ENCODE measurements around the gene LRRC18.
A peak's percentile ranks its signal among the peaks of the same experiment; 100 is the strongest.

The LRRC18 gene

DNA sequence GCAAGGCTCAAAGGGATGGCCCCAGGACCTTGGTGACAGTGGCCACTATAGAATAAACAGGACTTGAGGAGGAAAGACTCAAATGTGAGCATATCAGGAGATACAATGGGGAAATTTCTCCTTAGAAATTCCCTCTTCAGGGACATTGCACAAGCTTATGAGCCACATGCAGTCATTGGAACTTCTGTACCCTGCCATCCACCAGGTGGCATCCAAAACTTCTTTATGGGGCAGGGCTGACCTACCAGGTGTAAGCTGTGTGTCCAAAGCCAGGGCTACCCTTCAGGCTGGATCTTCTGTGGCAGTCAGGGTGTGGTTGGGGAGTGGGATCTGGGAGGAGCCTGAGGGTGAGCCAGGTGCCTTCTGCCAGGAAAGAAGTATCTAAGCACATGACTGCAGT is 36.6 kb upstream of the LRRC18 start:
- no peak overlapping the region for H3K4me3 ChIP-seq (replicated peaks; ENCODE audit: low read depth, low read length)
- DNase-seq (ENCODE audit: low read depth): peak; percentile 1
- TF ChIP-seq, protein P1, sequence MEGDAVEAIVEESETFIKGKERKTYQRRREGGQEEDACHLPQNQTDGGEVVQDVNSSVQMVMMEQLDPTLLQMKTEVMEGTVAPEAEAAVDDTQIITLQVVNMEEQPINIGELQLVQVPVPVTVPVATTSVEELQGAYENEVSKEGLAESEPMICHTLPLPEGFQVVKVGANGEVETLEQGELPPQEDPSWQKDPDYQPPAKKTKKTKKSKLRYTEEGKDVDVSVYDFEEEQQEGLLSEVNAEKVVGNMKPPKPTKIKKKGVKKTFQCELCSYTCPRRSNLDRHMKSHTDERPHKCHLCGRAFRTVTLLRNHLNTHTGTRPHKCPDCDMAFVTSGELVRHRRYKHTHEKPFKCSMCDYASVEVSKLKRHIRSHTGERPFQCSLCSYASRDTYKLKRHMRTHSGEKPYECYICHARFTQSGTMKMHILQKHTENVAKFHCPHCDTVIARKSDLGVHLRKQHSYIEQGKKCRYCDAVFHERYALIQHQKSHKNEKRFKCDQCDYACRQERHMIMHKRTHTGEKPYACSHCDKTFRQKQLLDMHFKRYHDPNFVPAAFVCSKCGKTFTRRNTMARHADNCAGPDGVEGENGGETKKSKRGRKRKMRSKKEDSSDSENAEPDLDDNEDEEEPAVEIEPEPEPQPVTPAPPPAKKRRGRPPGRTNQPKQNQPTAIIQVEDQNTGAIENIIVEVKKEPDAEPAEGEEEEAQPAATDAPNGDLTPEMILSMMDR (IDR thresholded peaks at IDR 0.05; ENCODE audit: low read length, missing control alignments): no peak

DNA sequence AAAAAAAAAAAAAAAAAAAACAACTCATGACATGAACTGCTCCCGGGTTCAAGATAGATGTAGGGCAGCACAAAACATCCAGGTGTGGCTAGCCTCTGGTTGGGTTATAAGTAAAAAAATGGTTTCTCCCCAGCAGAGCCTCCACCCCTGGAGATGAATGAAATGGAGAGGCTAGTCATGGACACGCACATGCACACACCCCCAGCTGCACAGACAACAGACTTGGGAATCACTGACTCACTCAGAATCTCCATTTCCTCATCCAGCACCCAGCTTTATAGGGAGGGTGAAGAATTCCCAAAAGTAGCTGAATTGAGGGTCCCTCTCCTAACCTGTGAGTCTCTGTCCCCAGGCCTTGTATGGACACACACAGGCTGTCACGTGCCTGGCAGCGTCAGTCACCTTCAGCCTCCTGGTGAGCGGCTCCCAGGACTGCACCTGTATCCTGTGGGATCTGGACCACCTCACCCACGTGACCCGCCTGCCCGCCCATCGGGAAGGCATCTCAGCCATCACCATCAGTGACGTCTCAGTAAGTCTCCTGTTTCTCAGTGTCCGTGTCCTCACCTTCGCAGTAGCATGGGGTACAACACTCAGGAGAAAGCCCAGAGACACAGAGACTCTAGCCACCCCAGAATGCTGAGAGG is 35.0 kb upstream of the LRRC18 start:
- no peak for DNase-seq (ENCODE audit: low read depth)
- TF ChIP-seq, protein P1 (IDR thresholded peaks at IDR 0.05; ENCODE audit: low read length, missing control alignments): no peak
- no peak overlapping the region for H3K4me3 ChIP-seq (replicated peaks; ENCODE audit: low read depth, low read length)

DNA sequence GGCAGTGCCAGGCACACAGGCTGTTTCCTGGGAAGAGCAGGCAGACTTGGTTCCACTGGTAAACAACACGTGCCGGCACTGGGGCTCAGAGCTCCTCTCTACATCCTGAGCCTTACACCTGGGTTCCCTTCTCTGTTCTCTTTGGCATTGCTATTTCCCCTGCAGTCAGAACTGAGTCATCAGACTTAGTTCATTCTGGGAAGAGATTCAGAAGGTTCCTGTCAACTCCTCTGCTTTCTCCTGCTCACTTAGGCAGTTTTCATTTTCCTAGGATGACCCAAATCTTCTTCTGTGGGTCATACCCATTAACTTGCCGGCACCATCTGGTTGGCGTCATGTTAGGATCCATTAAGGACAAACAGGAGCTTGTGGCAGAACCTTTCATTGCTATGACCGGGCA is 33.4 kb upstream of the LRRC18 start:
- TF ChIP-seq, protein P1 (IDR thresholded peaks at IDR 0.05; ENCODE audit: low read length, missing control alignments): no peak
- H3K4me3 ChIP-seq (replicated peaks; ENCODE audit: low read depth, low read length): no peak overlapping the region
- no peak for DNase-seq (ENCODE audit: low read depth)

DNA sequence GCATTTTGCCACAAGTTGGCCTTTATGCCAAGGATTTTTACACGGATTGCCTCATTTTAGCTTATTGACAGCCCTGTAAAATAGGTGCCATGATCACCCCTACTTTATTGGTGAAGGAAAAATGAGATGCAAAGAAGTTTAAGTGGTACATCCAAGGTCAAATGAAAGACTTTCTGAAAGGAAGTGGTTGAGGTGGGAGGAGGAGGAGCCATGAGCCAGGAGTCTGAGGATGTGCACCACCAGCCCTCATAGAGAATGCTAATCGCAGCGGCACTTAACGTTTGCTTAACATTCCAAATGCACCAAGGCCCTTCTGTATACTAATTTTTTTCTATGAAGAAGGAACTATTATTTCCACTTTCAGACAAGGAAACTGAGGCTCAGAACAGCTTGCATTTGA is 31.0 kb upstream of the LRRC18 start:
- TF ChIP-seq, protein P1 (IDR thresholded peaks at IDR 0.05; ENCODE audit: low read length, missing control alignments): no peak
- no peak overlapping the region for H3K4me3 ChIP-seq (replicated peaks; ENCODE audit: low read depth, low read length)
- no peak for DNase-seq (ENCODE audit: low read depth)

DNA sequence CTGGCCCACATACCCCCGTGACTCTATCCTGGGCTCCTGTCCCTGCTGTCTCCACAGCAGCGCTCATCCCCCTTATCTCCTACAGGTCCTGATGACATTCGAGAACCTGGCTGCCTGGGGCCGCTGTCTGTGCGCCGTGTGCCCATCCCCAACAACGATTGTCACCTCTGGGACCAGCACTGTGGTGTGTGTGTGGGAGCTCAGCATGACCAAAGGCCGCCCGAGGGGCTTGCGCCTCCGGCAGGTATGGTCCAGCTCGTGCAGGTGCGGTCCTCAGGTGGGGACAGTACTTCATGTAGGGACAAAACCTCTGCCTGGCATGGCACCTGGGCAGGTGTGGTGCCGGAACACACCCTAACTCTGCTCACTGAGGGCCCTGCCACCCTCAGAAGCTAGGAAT is 30.4 kb upstream of the LRRC18 start:
- no peak for DNase-seq (ENCODE audit: low read depth)
- H3K4me3 ChIP-seq (replicated peaks; ENCODE audit: low read depth, low read length): no peak overlapping the region
- TF ChIP-seq, protein P1 (IDR thresholded peaks at IDR 0.05; ENCODE audit: low read length, missing control alignments): no peak

DNA sequence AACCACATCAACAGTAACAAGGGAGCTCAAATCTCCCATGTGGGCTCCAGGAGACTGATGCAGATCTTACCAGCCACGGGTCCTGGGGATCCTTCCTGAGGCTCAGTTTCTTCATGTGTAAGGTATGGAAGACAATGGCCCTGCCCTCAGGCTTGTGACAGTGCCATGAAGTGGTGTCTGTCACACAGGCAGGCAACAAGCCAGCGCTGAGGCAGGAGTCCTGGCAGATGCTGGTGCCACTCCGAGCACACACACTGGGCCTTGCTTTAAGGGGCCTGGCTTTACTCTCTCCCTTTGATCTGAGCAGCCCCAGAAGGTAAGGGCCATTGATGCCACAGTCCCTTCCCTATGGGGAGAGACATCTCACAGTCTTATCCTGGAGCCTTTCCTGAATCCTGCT is 28.4 kb upstream of the LRRC18 start:
- no peak for DNase-seq (ENCODE audit: low read depth)
- no peak overlapping the region for H3K4me3 ChIP-seq (replicated peaks; ENCODE audit: low read depth, low read length)
- TF ChIP-seq, protein P1 (IDR thresholded peaks at IDR 0.05; ENCODE audit: low read length, missing control alignments): no peak

DNA sequence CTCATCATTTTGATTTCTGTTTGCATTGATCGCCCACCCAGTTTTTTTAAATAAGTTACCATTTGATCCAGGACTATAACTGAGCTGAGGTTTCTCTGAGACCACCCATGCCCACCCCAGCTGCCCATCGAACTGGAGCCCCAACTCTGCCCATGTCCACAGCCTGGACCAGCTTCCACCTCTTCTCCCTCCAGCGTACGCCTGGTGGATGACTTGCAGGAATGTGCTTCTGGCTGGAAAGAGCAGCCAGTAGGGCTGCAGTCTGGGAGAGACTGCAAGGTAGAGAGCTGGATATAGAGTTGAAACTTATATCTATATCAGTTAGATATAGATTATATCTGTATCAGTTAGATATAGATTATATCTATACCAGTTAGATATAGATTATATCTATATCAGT is 25.8 kb upstream of the LRRC18 start:
- no peak overlapping the region for H3K4me3 ChIP-seq (replicated peaks; ENCODE audit: low read depth, low read length)
- DNase-seq (ENCODE audit: low read depth): no peak
- TF ChIP-seq, protein P1 (IDR thresholded peaks at IDR 0.05; ENCODE audit: low read length, missing control alignments): no peak
